Muscle layer of colon (tissue), 2 donors: ENCODE results near the gene CGRRF1.

ENCODE experiments used
- H3K27ac ChIP-seq: one replicate; pipeline ENCODE4 v1.7.0; 2013; ENCODE audit warnings: low read depth, mild to moderate bottlenecking, low read length, moderate library complexity
- H3K27me3 ChIP-seq, 2 donors: one replicate each; pipeline ENCODE4 v1.7.0; 2013; ENCODE audit warnings: low read length in 2 of 2, mild to moderate bottlenecking in 2 of 2; ENCODE audit not compliant: insufficient read depth in 2 of 2, control insufficient read depth in 1 of 2
- H3K36me3 ChIP-seq: one replicate; pipeline ENCODE4 v1.7.0; 2013; ENCODE audit warnings: mild to moderate bottlenecking, low read length; ENCODE audit not compliant: insufficient read depth
- H3K4me1 ChIP-seq: one replicate; pipeline ENCODE4 v1.7.0; 2013; ENCODE audit warnings: mild to moderate bottlenecking, low read length; ENCODE audit not compliant: insufficient read depth
- H3K4me3 ChIP-seq, 2 donors: one replicate each; pipeline ENCODE4 v1.7.0; 2013; ENCODE audit warnings: low read length in 2 of 2, low read depth in 1 of 2, mild to moderate bottlenecking in 1 of 2, moderate library complexity in 1 of 2
- H3K9ac ChIP-seq: one replicate; pipeline ENCODE4 v1.7.0; 2013; ENCODE audit warnings: low read length
- H3K9me3 ChIP-seq: one replicate; pipeline ENCODE4 v1.7.0; 2013; ENCODE audit warnings: mild to moderate bottlenecking, low read length
- donor health status: abdominal sarcoma.
- donor health status: Adenocarcinoma of cecum.

Gene CGRRF1

GRCh38 chr14:54584097-54584496 lies 74.4 kb downstream of the CGRRF1 start:
- Histone ChIP-seq H3K9me3 (no peaks in the 10 kb centered on the region), H3K27me3 (no peaks in the 10 kb centered on the region), H3K9ac (no peak overlapping the region), H3K4me3 (no peak overlapping the region), H3K36me3 (no peaks in the 10 kb centered on the region), H3K27ac (no peak overlapping the region), H3K4me1 (peaks cover 19% of the 10 kb centered on the region)

- Histone ChIP-seq H3K9me3 (no peaks in the 10 kb centered on the region), H3K4me3 (no peak overlapping the region), H3K27ac (no peak overlapping the region), H3K27me3 (no peaks in the 10 kb centered on the region), H3K4me1 (peaks cover 18% of the 10 kb centered on the region), H3K9ac (no peak overlapping the region), H3K36me3 (no peaks in the 10 kb centered on the region)
These were observed 75.5 kb downstream of the CGRRF1 start for GRCh38 chr14:54585214-54585613.
